ENCODE results near the gene ZFYVE26. TPM values are rescaled to one million over a fixed set of nuclear protein-coding genes. Genes with fewer than 3 reads are reported as not detected.
"Not testable (repeated sequence)": the region's sequence is repeated elsewhere in the genome, so short reads cannot be mapped to it uniquely, and the experiment has no call there.

The ZFYVE26 gene
- total RNA-seq, 2 donors from 2014 or later = 12.2 to 33.7 TPM

DNA sequence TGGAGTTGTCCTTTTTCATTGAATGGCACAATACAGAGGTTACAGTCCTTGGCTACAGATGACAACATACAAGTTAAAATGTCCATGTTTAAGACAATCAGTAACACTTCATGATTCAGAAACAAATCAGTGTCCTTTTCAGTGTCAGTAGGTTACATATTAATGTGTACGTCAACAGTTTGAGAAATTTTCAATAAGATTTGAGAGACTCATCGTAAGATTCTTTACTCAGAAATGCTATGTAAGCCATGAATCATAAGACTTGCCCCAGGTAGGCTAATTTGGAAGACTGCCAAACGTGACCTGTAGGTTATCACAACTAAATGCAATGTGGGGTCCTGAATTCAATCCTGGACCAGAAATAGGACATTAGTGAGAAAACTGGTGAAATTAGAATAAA lies 111.2 kb downstream of the ZFYVE26 start:
- H3K4me3 ChIP-seq = no peak overlapping the region
- H3K27ac ChIP-seq = no peak overlapping the region
- DNase-seq (ENCODE audit: low spot score) = no peak
- H3K4me1 ChIP-seq (replicated peaks) = no peaks in the 10 kb centered on the region
- no peaks in the 10 kb centered on the region for H3K9me3 ChIP-seq
- H3K36me3 ChIP-seq = no peaks in the 10 kb centered on the region
- 70% methylated on average over 3 of the region's 3 CpGs for WGBS
- intact Hi-C loops (cut with DNase I) = loop anchor here (10.0 kb wide), 1 partner anchor 120 kb away; no protein-coding TSS in a partner anchor
- no peak for TF ChIP-seq CTCF (IDR thresholded peaks at IDR 0.05)
- no peak for TF ChIP-seq POLR2AphosphoS5 (IDR thresholded peaks at IDR 0.05)
- no peak for TF ChIP-seq POLR2A (IDR thresholded peaks at IDR 0.05)
- H3K27me3 ChIP-seq (replicated peaks; ENCODE audit: insufficient read depth) = no peaks in the 10 kb centered on the region

DNA sequence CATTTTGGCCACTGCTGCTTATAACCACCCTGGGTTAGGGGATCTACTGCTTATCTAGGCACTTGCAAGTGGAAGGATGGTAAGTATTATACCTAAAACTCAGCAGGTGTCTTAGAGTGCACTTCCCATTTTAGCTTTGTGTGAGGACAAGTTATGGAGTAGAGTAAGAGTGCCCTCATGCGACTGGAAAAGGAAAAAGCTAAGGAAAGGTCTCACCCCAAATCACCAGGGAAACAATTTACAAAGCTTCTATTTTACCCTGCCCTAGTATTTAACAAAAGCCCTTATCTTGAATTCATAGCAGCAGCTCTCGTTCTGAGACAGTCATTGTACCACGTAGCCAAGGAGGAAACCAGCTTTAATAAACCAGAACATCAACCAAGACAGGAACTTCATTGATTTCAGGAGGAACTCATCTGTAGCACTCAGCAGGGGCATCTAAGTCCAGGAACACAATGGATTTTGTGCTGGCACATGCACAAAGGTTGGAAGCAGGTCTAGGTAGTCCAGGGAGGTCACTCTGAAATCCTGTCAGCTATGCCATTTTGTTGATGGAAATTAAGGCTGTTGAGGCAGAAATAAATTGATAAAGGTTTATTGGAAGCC lies 111.8 kb downstream of the ZFYVE26 start:
- Histone ChIP-seq H3K27ac (peak overlapping the region; percentile 20 to 49), H3K36me3 (no peaks in the 10 kb centered on the region), H3K4me3 (no peak overlapping the region), H3K27me3 (replicated peaks; ENCODE audit: insufficient read depth) (no peaks in the 10 kb centered on the region), H3K9me3 (no peaks in the 10 kb centered on the region), H3K4me1 (replicated peaks) (no peaks in the 10 kb centered on the region)
- intact Hi-C loops (cut with DNase I) = loop anchor here (10.0 kb wide), 1 partner anchor 120 kb away; no protein-coding TSS in a partner anchor
- WGBS = 0% methylated on average over 3 of the region's 3 CpGs
- TF ChIP-seq CTCF (IDR thresholded peaks at IDR 0.05) (peak; percentile 17 to 81 (median 62)), POLR2A (IDR thresholded peaks at IDR 0.05) (no peak), POLR2AphosphoS5 (IDR thresholded peaks at IDR 0.05) (peak; percentile 45)
- peak; percentile 46 for DNase-seq (ENCODE audit: low spot score)

- Histone ChIP-seq H3K9me3 (no peaks in the 10 kb centered on the region), H3K27me3 (replicated peaks; ENCODE audit: insufficient read depth) (no peaks in the 10 kb centered on the region), H3K36me3 (no peaks in the 10 kb centered on the region), H3K27ac (peak overlapping the region; percentile 20 to 49), H3K4me3 (no peak overlapping the region), H3K4me1 (replicated peaks) (no peaks in the 10 kb centered on the region)
- no peak for DNase-seq (ENCODE audit: low spot score)
- intact Hi-C loops (cut with DNase I) = loop anchor here (10.0 kb wide), 1 partner anchor 119 kb away; no protein-coding TSS in a partner anchor
- WGBS = 40% methylated on average over 3 of the region's 3 CpGs
- TF ChIP-seq POLR2AphosphoS5 (IDR thresholded peaks at IDR 0.05) = no peak
Measured at GRCh38 chr14:67703997-67704396, 112.4 kb downstream of the ZFYVE26 start.

- not testable (repeated sequence) for H3K4me1 ChIP-seq (replicated peaks); DNase-seq (ENCODE audit: low spot score); H3K9me3 ChIP-seq; H3K27me3 ChIP-seq (replicated peaks; ENCODE audit: insufficient read depth); H3K36me3 ChIP-seq; H3K4me3 ChIP-seq
- H3K27ac ChIP-seq = peak within 1 kb of the TSS; percentile 40 to 60
- WGBS = 80% methylated on average over 8 of the region's 8 CpGs
- intact Hi-C loops (cut with DNase I) = loop anchor here (10.0 kb wide), 1 partner anchor 117 kb away; no protein-coding TSS in a partner anchor
Measured at GRCh38 chr14:67701492-67701891, 114.9 kb downstream of the ZFYVE26 start, which contains the start of gene RDH12. RDH12 (plus strand) TSS chr14:67701886; CDS start chr14:67722643, 20,757 bp downstream.

- Histone ChIP-seq H3K36me3 (no peaks in the 10 kb centered on the region), H3K4me3 (no peak overlapping the region), H3K9me3 (no peaks in the 10 kb centered on the region), H3K4me1 (replicated peaks) (peaks cover 10% of the 10 kb centered on the region), H3K27me3 (replicated peaks; ENCODE audit: insufficient read depth) (no peaks in the 10 kb centered on the region), H3K27ac (peak overlapping the region; percentile 14 to 92)
- intact Hi-C loops (cut with DNase I) = loop anchor here (5.0 to 10.0 kb wide), 2 partner anchors 76 to 263 kb away; no protein-coding TSS in a partner anchor
- TF ChIP-seq CTCF (IDR thresholded peaks at IDR 0.05) (no peak), POLR2A (IDR thresholded peaks at IDR 0.05) (no peak), POLR2AphosphoS5 (IDR thresholded peaks at IDR 0.05) (no peak)
- WGBS = 43% methylated on average over 1 of the region's 1 CpG
- DNase-seq (ENCODE audit: low spot score) = no peak
Measured at GRCh38 chr14:67698179-67698578, 118.2 kb downstream of the ZFYVE26 start.

GRCh38 chr14:67697006-67697405 lies 119.4 kb downstream of the ZFYVE26 start:
- intact Hi-C loops (cut with DNase I) = loop anchor here (5.0 to 10.0 kb wide), 2 partner anchors 75 to 262 kb away; no protein-coding TSS in a partner anchor
- 44% methylated on average over 4 of the region's 4 CpGs for WGBS
- peak; percentile 58 for TF ChIP-seq POLR2AphosphoS5 (IDR thresholded peaks at IDR 0.05)
- no peak for TF ChIP-seq POLR2A (IDR thresholded peaks at IDR 0.05)
- TF ChIP-seq CTCF (IDR thresholded peaks at IDR 0.05) = no peak

More at GRCh38 chr14:67697006-67697405, 119.4 kb downstream of the ZFYVE26 start:
- Histone ChIP-seq H3K4me3 (no peak overlapping the region), H3K4me1 (replicated peaks) (peaks cover 10% of the 10 kb centered on the region), H3K9me3 (no peaks in the 10 kb centered on the region), H3K27me3 (replicated peaks; ENCODE audit: insufficient read depth) (no peaks in the 10 kb centered on the region), H3K36me3 (no peaks in the 10 kb centered on the region), H3K27ac (peak overlapping the region; percentile 9 to 92)
- DNase-seq (ENCODE audit: low spot score) = no peak
